Activated B cell treated with CpG ODN at 0.5 μM for 24 hours (primary cell): ENCODE results near the gene PKHD1. TPM values are rescaled to one million over a fixed set of nuclear protein-coding genes. Genes with fewer than 3 reads are reported as not detected.

Source experiments
- ATAC-seq: fragments of 200-7000 bp; cut with Tn5 transposase; one replicate; pipeline ENCODE4 v1.10.0; 2021; ENCODE audit warnings: low read depth, mild to moderate bottlenecking, moderate library complexity
- CTCF ChIA-PET: fragments of 350-600 bp; sonication (Branson Sonifier 250); formaldehyde crosslinking; loops from one replicate; lab custom pipeline; 2021; ENCODE audit warnings: antibody characterized with exemption; lab: Charles Lee
- POLR2A ChIA-PET: fragments of 350-600 bp; sonication (Branson Sonifier 250); formaldehyde crosslinking; loops from one replicate; lab custom pipeline; 2021; ENCODE audit warnings: antibody characterized with exemption; lab: Charles Lee
- DNase-seq: peaks from one replicate; pipeline ENCODE4 v3.0.0; 2022
- H3K27ac Mint-ChIP-seq: one replicate; pipeline ENCODE4 v1.8.0; 2020; ENCODE audit warnings: mixed read lengths
- H3K27me3 Mint-ChIP-seq: one replicate; pipeline ENCODE4 v1.8.0; 2021; ENCODE audit warnings: mixed read lengths
- H3K36me3 Mint-ChIP-seq: one replicate; pipeline ENCODE4 v1.8.0; 2021; ENCODE audit warnings: low read depth, mixed read lengths
- H3K4me1 Mint-ChIP-seq: one replicate; pipeline ENCODE4 v1.8.0; 2021; ENCODE audit warnings: mixed read lengths
- H3K4me3 Mint-ChIP-seq: one replicate; pipeline ENCODE4 v1.8.0; 2020; ENCODE audit warnings: mild to moderate bottlenecking, mixed read lengths
- H3K9me3 Mint-ChIP-seq: one replicate; pipeline ENCODE4 v1.8.0; 2020; ENCODE audit warnings: mixed read lengths
- CTCF ChIP-seq: fragments of 200-600 bp; IDR thresholded peaks from one replicate; pipeline ENCODE4 v1.8.0; 2022; ENCODE audit warnings: antibody characterized with exemption, mild to moderate bottlenecking
- intact Hi-C: fragments of 100-400 bp; cut with micrococcal nuclease; formaldehyde crosslinking; loops from one replicate; pipeline ENCODE4 v1.15.1; 2024
- total RNA-seq: library from RNA; stranded (reverse); gene quantifications from 2 replicates; pipeline ENCODE4 v1.2.3, GENCODE V29; 2022

The PKHD1 gene
- total RNA-seq, 1 donor from 2014 or later: not detected

- Mint-ChIP-seq H3K27ac (no peak overlapping the region), H3K27me3 (no peaks in the 10 kb centered on the region), H3K4me1 (no peaks in the 10 kb centered on the region), H3K4me3 (no peak overlapping the region), H3K36me3 (no peaks in the 10 kb centered on the region), H3K9me3 (no peaks in the 10 kb centered on the region)
- TF ChIP-seq CTCF: no peak
- intact Hi-C loops: no loop called here
- DNase-seq (no peak), ATAC-seq (no peak)
- ChIA-PET POLR2A (no interaction called here), CTCF (no interaction called here)
Measured at GRCh38 chr6:51936531-51937290, 150.7 kb downstream of the PKHD1 start.

GRCh38 chr6:51934098-51934497 lies 153.3 kb downstream of the PKHD1 start:
- no peak overlapping the region for H3K4me3 Mint-ChIP-seq
- POLR2A ChIA-PET: no interaction called here
- DNase-seq (no peak), ATAC-seq (no peak)
- CTCF ChIA-PET: no interaction called here
- H3K27ac Mint-ChIP-seq: no peak overlapping the region
- intact Hi-C loops: no loop called here
- no peaks in the 10 kb centered on the region for H3K9me3 Mint-ChIP-seq
- H3K27me3 Mint-ChIP-seq: no peaks in the 10 kb centered on the region
- H3K4me1 Mint-ChIP-seq: no peaks in the 10 kb centered on the region
- TF ChIP-seq CTCF: no peak
- H3K36me3 Mint-ChIP-seq: no peaks in the 10 kb centered on the region

- Mint-ChIP-seq H3K27ac (no peak overlapping the region), H3K4me1 (no peaks in the 10 kb centered on the region), H3K27me3 (no peaks in the 10 kb centered on the region), H3K9me3 (no peaks in the 10 kb centered on the region), H3K4me3 (no peak overlapping the region), H3K36me3 (no peaks in the 10 kb centered on the region)
- intact Hi-C loops: no loop called here
- CTCF ChIA-PET: no interaction called here
- POLR2A ChIA-PET: no interaction called here
- ATAC-seq: no peak
- DNase-seq: no peak
- no peak for TF ChIP-seq CTCF
Measured at GRCh38 chr6:51932956-51933355, 154.5 kb downstream of the PKHD1 start.

GRCh38 chr6:51930602-51931001 lies 156.8 kb downstream of the PKHD1 start:
- Mint-ChIP-seq H3K4me1 (no peaks in the 10 kb centered on the region), H3K36me3 (no peaks in the 10 kb centered on the region), H3K27ac (no peak overlapping the region), H3K4me3 (no peak overlapping the region), H3K27me3 (peaks cover 2% of the 10 kb centered on the region), H3K9me3 (no peaks in the 10 kb centered on the region)
- ChIA-PET CTCF (no interaction called here), POLR2A (no interaction called here)
- DNase-seq (no peak), ATAC-seq (no peak)
- no peak for TF ChIP-seq CTCF
- intact Hi-C loops: no loop called here

GRCh38 chr6:51929934-51930574 lies 157.4 kb downstream of the PKHD1 start:
- Mint-ChIP-seq H3K9me3 (no peaks in the 10 kb centered on the region), H3K4me1 (no peaks in the 10 kb centered on the region), H3K27me3 (peaks cover 2% of the 10 kb centered on the region), H3K36me3 (no peaks in the 10 kb centered on the region), H3K27ac (no peak overlapping the region), H3K4me3 (no peak overlapping the region)
- CTCF ChIA-PET: no interaction called here
- intact Hi-C loops: no loop called here
- ATAC-seq (no peak), DNase-seq (no peak)
- TF ChIP-seq CTCF: no peak
- POLR2A ChIA-PET: no interaction called here
